SJCRH30 (cell line): ENCODE data around the gene TSPO. TPM values are rescaled to one million over a fixed set of nuclear protein-coding genes. Genes with fewer than 3 reads are reported as not detected.

Experiments
- DNase-seq, 2 experiments: peaks; one replicate each; pipeline ENCODE4 v3.0.0-alpha.2; 2015 to 2020
- H3K27ac ChIP-seq: fragments of 250-450 bp; sonication (Bioruptor Pico); 2 replicates; pipeline ENCODE4 v1.5.1; 2020; ENCODE audit warnings: mild to moderate bottlenecking, moderate library complexity
- H3K27me3 ChIP-seq: fragments of 250-450 bp; sonication (Bioruptor Pico); 2 replicates; pipeline ENCODE4 v1.5.1; 2020; ENCODE audit warnings: mild to moderate bottlenecking, moderate library complexity
- H3K36me3 ChIP-seq: fragments of 250-450 bp; sonication (Bioruptor Pico); 2 replicates; pipeline ENCODE4 v1.5.1; 2020; ENCODE audit warnings: mild to moderate bottlenecking, moderate library complexity
- H3K4me1 ChIP-seq: fragments of 250-450 bp; sonication (Bioruptor Pico); 2 replicates; pipeline ENCODE4 v1.5.1; 2020; ENCODE audit warnings: mild to moderate bottlenecking, moderate library complexity
- H3K4me3 ChIP-seq: fragments of 250-450 bp; sonication (Bioruptor Pico); 2 replicates; pipeline ENCODE4 v1.5.1; 2020; ENCODE audit warnings: mild to moderate bottlenecking, moderate library complexity
- H3K9me3 ChIP-seq: fragments of 250-450 bp; sonication (Bioruptor Pico); replicated peaks from 2 replicates; pipeline ENCODE4 v1.5.1; 2020; ENCODE audit warnings: mild to moderate bottlenecking, moderate library complexity
- total RNA-seq: library from RNA; depleted of rRNA; stranded (reverse); fragments of >200 nt; shearing (Covaris generic); gene quantifications from 2 replicates; pipeline ENCODE4 v1.2.3, GENCODE V29; 2014

Gene TSPO
- total RNA-seq, 1 experiment from 2014 or later = 0.89 TPM

DNA sequence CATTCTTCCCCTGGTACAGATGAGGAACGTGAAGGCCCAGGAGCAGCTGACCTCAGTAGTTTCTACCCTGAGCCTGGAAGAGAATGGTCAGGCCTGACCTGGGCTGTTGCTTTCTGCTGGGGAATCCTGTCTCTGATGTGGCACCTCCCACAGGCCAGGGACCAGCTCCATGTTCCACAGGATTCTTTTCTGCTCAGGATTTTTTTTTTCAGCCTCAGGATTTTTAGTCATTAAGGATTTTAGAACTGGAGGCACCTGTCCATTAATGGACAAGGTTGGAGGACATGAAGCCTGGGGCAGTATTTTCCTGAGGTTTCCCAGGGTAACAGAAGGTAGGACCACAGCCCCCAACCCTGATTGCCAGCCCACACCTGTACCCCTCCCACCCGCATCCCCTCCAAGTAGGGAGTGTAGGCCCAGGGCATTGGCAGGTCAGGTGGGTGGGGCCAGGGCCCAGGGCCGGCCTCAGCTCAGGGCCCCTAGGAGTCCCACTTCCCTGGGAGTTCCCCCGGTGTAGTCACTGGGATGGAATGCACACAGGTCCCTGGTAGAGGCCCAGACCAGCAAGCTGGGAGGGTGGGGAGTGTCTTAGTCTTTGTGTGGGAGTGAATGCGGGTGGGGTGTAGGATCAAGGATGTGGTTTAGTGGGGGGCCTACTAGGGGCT is 24.7 kb upstream of the TSPO start:
- no peak overlapping the region for H3K4me3 ChIP-seq
- DNase-seq = peak in 1 of 2 experiments; percentile 33
- no peaks in the 10 kb centered on the region for H3K9me3 ChIP-seq
- peaks cover 20% of the 10 kb centered on the region for H3K4me1 ChIP-seq
- no peaks in the 10 kb centered on the region for H3K27me3 ChIP-seq
- no peaks in the 10 kb centered on the region for H3K36me3 ChIP-seq
- H3K27ac ChIP-seq = no peak overlapping the region

DNA sequence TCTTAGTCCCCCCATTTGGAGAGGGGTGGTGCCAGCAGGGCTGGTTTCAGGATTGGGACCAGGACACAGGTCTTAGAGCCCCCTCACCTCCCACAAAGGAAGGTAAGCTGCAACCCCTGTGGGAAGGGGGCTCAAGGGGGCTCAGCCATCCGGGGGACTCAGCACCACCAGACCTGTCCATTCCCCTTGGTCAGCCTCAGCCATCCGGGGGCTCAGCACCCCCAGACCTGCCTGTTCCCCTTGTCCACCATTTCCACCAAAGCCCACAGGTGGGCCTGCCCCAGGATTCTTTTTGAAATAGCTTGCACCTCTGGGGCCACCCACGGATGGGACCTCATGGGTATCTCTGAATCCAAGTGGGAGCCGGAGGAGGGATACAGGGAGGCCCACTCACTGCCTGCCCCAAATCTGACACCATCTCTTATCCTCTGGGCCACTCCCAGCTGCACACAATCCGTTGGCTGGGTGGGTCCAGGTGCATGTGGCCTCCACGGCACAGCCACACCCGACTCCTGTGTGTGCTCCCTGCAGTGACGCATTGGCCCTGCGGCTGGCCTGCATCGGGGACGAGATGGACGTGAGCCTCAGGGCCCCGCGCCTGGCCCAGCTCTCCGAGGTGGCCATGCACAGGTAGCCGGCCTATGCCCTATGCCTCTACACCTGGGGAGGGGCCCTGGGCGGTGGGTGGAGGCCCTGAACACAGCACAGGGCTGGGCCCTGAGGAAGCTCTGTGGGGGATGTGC is 24.0 kb upstream of the TSPO start:
- H3K4me3 ChIP-seq = no peak overlapping the region
- no peak for DNase-seq
- H3K36me3 ChIP-seq = no peaks in the 10 kb centered on the region
- H3K4me1 ChIP-seq = peaks cover 20% of the 10 kb centered on the region
- no peak overlapping the region for H3K27ac ChIP-seq
- no peaks in the 10 kb centered on the region for H3K9me3 ChIP-seq
- H3K27me3 ChIP-seq = no peaks in the 10 kb centered on the region

DNA sequence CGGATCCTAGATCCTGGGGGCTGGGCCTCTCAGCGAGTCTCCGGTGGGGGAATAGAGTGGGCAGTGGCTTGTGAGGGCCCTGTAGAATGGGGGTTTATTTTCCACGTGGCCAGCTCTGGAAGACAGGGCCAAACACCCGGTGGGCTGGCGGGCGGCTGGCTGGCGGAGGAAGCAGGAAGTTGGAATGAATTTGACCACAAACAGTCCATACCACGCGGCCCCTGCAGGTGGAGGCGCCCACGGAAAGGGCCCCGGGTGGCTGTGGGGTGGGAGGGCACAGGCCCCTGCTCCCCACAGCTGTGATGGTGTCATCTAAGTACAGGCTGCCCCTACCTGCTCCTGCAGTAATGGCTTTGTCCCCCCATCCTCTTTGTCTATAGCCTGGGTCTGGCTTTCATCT is 23.2 kb upstream of the TSPO start:
- DNase-seq = no peak
- no peaks in the 10 kb centered on the region for H3K9me3 ChIP-seq
- no peaks in the 10 kb centered on the region for H3K27me3 ChIP-seq
- H3K4me3 ChIP-seq = no peak overlapping the region
- H3K27ac ChIP-seq = no peak overlapping the region
- H3K36me3 ChIP-seq = no peaks in the 10 kb centered on the region
- peaks cover 20% of the 10 kb centered on the region for H3K4me1 ChIP-seq

- DNase-seq = peak; percentile 63 to 65
- no peak overlapping the region for H3K27ac ChIP-seq
- no peaks in the 10 kb centered on the region for H3K9me3 ChIP-seq
Measured at GRCh38 chr22:43128928-43129424, 22.4 kb upstream of the TSPO start.

DNA sequence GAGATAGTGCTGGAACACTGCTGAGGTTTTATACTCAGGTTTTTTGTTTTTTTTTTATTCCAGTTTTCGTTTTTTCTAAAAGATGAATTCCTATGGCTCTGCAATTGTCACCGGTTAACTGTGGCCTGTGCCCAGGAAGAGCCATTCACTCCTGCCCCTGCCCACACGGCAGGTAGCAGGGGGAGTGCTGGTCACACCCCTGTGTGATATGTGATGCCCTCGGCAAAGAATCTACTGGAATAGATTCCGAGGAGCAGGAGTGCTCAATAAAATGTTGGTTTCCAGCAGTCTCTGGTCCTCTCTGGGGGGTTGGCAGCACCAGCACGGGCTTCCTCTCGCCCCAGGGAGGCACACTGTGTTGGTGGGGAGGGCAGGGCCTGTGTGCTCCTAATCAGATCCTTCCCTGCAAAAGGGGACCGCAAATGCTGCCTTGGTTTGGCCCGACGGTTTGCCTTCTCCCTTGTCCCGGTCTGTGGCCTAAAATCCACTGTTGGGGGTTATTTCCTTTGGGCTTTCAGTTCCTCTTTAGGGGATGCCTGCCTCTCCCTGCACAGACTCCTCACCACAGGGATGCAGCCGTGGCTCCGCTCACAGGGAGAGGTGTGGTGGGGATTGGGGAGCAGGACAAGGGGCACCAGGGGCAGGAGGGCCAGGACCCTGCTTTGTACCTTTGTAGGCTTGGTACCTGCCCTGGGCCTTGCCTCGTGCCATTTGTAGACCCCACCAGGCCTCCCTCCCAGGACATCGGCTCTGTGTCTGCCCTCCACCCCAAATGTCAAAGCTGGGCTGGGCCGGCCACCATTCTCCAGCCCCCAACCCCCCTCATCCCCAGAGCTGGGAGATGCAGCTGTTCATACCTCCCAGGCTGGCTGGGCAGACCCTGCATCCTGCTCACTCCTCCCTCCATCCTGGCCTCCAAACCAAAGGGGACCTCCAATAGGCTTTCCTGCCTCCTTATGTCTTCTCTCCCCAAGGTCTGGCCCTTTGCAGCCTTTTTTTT is 21.6 kb upstream of the TSPO start:
- H3K4me3 ChIP-seq = no peak overlapping the region
- H3K4me1 ChIP-seq = peaks cover 20% of the 10 kb centered on the region
- peaks cover 5% of the 10 kb centered on the region for H3K36me3 ChIP-seq
- peak; percentile 57 to 63 for DNase-seq
- no peak overlapping the region for H3K27ac ChIP-seq
- H3K9me3 ChIP-seq = no peaks in the 10 kb centered on the region
- H3K27me3 ChIP-seq = no peaks in the 10 kb centered on the region

More at GRCh38 chr22:43128928-43129424, 22.4 kb upstream of the TSPO start:
- Histone ChIP-seq H3K4me3 (no peak overlapping the region), H3K36me3 (no peaks in the 10 kb centered on the region), H3K27me3 (no peaks in the 10 kb centered on the region), H3K4me1 (peaks cover 20% of the 10 kb centered on the region)

DNA sequence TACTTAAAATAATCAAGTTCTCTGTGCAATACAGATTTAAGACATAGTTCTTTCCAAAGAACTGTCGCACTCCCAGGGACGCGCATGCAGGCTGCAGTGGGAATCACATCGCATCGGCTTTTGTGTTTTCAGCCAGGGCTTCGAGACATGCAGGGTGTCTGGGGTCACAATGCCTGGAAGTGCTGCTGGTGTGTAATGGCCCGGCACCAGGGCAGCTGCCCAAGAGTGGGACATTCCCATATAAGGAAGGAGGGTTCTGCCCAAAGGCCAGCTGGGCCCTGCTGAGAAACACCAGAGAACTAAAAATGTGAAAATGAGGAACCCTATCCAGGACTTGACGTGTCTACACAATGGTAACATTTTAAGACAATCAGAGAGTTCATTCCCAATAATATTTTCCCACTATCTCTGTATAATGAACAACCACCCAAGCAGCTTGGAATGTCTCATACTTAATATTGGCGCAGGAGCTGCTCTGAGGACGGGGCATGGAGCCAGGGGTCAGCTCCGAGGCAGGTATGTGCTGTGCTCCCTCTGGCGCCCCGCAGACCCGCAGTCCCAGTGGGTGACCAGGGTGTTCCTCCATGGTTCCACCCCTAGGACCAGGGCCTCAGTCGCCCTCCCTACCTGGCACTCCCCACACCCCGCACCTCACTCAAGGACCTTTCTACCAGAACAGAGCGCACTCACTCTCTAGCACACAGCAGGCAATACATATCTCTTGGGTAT is 19.4 kb upstream of the TSPO start:
- no peaks in the 10 kb centered on the region for H3K9me3 ChIP-seq
- peaks cover 19% of the 10 kb centered on the region for H3K36me3 ChIP-seq
- no peak for DNase-seq
- peaks cover 20% of the 10 kb centered on the region for H3K4me1 ChIP-seq
- H3K4me3 ChIP-seq = no peak overlapping the region
- no peak overlapping the region for H3K27ac ChIP-seq
- no peaks in the 10 kb centered on the region for H3K27me3 ChIP-seq

DNA sequence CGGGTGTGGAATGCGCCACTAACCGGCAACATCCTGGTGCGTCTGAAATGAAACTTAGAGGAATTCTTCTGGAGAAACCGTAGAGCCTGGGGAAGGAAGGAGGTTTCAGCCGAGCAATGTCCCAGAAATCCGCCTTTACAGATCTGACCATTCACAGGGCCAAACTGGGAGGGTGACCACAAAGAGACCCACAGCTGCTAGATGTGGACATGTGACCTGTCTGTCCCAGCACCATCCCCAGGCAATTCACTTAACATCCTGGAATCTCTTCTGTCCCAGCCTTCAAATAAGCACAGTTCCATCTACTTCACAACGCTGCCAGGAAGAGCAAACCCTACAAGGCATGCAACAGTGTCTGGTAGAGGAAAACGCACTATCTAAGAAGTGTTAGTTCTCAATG is 18.0 kb upstream of the TSPO start:
- no peaks in the 10 kb centered on the region for H3K27me3 ChIP-seq
- peaks cover 22% of the 10 kb centered on the region for H3K36me3 ChIP-seq
- peaks cover 17% of the 10 kb centered on the region for H3K4me1 ChIP-seq
- no peak overlapping the region for H3K27ac ChIP-seq
- H3K9me3 ChIP-seq = no peaks in the 10 kb centered on the region
- no peak overlapping the region for H3K4me3 ChIP-seq
- DNase-seq = no peak

- Histone ChIP-seq H3K36me3 (peaks cover 22% of the 10 kb centered on the region), H3K27me3 (no peaks in the 10 kb centered on the region), H3K4me1 (peaks cover 6% of the 10 kb centered on the region)
Measured at GRCh38 chr22:43134553-43134952, 16.8 kb upstream of the TSPO start.

GRCh38 chr22:43135565-43135964 is 15.8 kb upstream of the TSPO start:
- no peaks in the 10 kb centered on the region for H3K27me3 ChIP-seq
- H3K4me1 ChIP-seq = no peaks in the 10 kb centered on the region
- DNase-seq = no peak
- H3K4me3 ChIP-seq = no peak overlapping the region
- no peak overlapping the region for H3K27ac ChIP-seq
- no peaks in the 10 kb centered on the region for H3K9me3 ChIP-seq
- peaks cover 22% of the 10 kb centered on the region for H3K36me3 ChIP-seq

More at GRCh38 chr22:43134553-43134952, 16.8 kb upstream of the TSPO start:
- no peak overlapping the region for H3K4me3 ChIP-seq
- no peak overlapping the region for H3K27ac ChIP-seq
- no peaks in the 10 kb centered on the region for H3K9me3 ChIP-seq
- DNase-seq = no peak

DNA sequence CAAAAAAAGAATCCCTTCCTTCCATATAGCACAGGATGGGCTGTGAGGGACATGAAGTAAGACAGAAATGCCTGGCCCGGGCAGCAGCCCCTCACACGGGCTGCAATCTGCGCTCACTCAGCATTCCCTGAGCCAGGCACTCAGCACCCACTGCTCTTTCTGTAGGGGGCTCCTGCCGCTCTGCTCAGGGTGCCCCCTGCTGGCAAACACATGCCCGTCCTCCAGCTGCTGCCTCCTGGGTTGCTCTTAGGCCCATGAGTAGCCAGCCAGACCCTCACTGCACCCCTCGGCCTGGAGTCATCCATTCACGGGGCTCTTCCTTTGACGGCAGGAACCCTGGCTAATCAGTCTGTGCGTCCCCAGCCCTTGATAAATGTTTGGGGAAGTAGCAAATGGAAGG is 15.1 kb upstream of the TSPO start:
- no peak overlapping the region for H3K4me3 ChIP-seq
- no peaks in the 10 kb centered on the region for H3K27me3 ChIP-seq
- no peaks in the 10 kb centered on the region for H3K4me1 ChIP-seq
- no peaks in the 10 kb centered on the region for H3K9me3 ChIP-seq
- H3K36me3 ChIP-seq = peaks cover 22% of the 10 kb centered on the region
- peak; percentile 53 to 70 for DNase-seq
- no peak overlapping the region for H3K27ac ChIP-seq

DNA sequence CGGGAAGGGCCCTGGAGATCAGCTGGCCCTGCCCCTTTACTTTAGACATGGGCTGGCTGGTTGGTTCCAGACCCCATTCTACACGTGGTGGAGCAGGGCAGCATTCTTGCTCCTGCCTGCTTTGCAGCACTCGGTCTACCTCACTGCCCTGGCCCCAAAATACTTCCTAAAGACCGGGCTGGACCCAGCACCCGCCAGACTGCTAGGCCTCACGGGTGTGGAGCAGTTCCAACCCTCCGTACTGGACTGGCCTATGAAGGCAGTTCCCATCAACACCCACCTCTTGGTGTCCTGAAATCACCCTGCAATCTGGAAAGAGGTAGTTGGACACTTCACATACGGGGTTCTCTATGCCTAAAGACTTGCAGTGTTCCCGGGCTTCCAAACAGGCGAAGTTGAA is 14.6 kb upstream of the TSPO start:
- Histone ChIP-seq H3K9me3 (no peaks in the 10 kb centered on the region), H3K27ac (no peak overlapping the region), H3K36me3 (peaks cover 22% of the 10 kb centered on the region), H3K4me1 (no peaks in the 10 kb centered on the region), H3K4me3 (no peak overlapping the region), H3K27me3 (no peaks in the 10 kb centered on the region)
- DNase-seq = no peak

GRCh38 chr22:43142880-43143562 is 8.3 kb upstream of the TSPO start, which contains the start of gene MCAT:
TSS of gene MCAT (minus strand) at chr22:43143398. CDS start at chr22:43143348, 50 bp downstream.
- no peaks in the 10 kb centered on the region for H3K27me3 ChIP-seq
- no peaks in the 10 kb centered on the region for H3K4me1 ChIP-seq
- H3K36me3 ChIP-seq = no peaks in the 10 kb centered on the region; the same call in 1 of the 2 replicates
- H3K9me3 ChIP-seq = no peaks in the 10 kb centered on the region
- peak within 1 kb of the TSS; percentile 15 for H3K27ac ChIP-seq
- H3K4me3 ChIP-seq = peak within 1 kb of the TSS; percentile 86
- peak; percentile 87 to 91 for DNase-seq

DNA sequence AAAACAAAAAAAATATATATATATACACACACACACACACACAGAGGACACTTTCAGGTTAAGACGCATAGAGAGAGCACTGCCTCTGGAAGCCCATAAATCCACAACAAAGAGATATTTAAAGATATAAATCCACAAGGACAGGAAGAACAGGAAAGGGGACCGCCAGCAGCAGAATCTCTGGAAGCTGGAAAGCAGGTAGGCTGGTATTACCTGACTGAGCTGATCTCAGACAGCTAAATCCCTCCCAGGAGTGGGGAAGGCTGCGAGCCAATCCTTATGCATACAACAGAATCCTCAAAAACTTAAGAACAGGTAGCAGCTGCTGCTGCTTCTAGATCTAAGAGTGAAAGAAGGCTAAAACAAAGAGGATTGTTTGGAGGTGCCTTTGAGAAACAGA is 6.4 kb upstream of the TSPO start:
- no peak overlapping the region for H3K4me3 ChIP-seq
- DNase-seq = no peak
- no peaks in the 10 kb centered on the region for H3K36me3 ChIP-seq
- 0 out of 2 replicates have a peak, but pooled peaks cover 4% of the 10 kb centered on the region for H3K27me3 ChIP-seq
- no peak overlapping the region for H3K27ac ChIP-seq
- H3K9me3 ChIP-seq = no peaks in the 10 kb centered on the region
- no peaks in the 10 kb centered on the region for H3K4me1 ChIP-seq
